HepG2 (cell line): ENCODE results near the gene SLC11A1. TPM values are rescaled to one million over a fixed set of nuclear protein-coding genes. Genes with fewer than 3 reads are reported as not detected.

ENCODE experiments used
- ARID2 ChIP-seq: sonication (generic); formaldehyde crosslinking; IDR thresholded peaks from 2 replicates; pipeline ENCODE4 v1.8.1; 2022; ENCODE audit warnings: mild to moderate bottlenecking, missing genetic modification reagents, borderline replicate concordance
- ARNT ChIP-seq: fragments of 450-650 bp; IDR thresholded peaks from 2 replicates; pipeline ENCODE4 v1.6.1; 2017
- CBX2 ChIP-seq, 2 experiments: fragments of 200-600 bp in 1 of 2; sonication (generic); formaldehyde crosslinking in 1 of 2; IDR thresholded peaks; 2 replicates each; pipeline versions ENCODE4 v1.7.0 to v1.8.1; 2018 to 2022; ENCODE audit warnings: low read depth in 2 of 2, low read length in 1 of 2, mild to moderate bottlenecking in 1 of 2, missing genetic modification reagents in 1 of 2
- MATR3 ChIP-seq: sonication (generic); formaldehyde crosslinking; IDR thresholded peaks from 2 replicates; pipeline ENCODE4 v1.4.0; 2020; ENCODE audit warnings: missing genetic modification reagents
- MED13 ChIP-seq: sonication (generic); formaldehyde crosslinking; IDR thresholded peaks from 2 replicates; pipeline ENCODE4 v1.5.0; 2020; ENCODE audit warnings: missing genetic modification reagents
- MEIS1 ChIP-seq: sonication (generic); formaldehyde crosslinking; IDR thresholded peaks from 2 replicates; pipeline ENCODE4 v1.9.0; 2021; ENCODE audit warnings: mild to moderate bottlenecking, missing genetic modification reagents, moderate library complexity, borderline replicate concordance
- ZBTB7B ChIP-seq: sonication (generic); formaldehyde crosslinking; IDR thresholded peaks from 2 replicates; pipeline ENCODE4 v1.4.0; 2020; ENCODE audit warnings: missing genetic modification reagents
- ZNF20 ChIP-seq: sonication (generic); formaldehyde crosslinking; IDR thresholded peaks from 2 replicates; pipeline ENCODE4 v1.4.0; 2020; ENCODE audit warnings: mild to moderate bottlenecking, moderate library complexity, missing genetic modification reagents
- ZNF274 ChIP-seq: sonication (generic); formaldehyde crosslinking; IDR thresholded peaks from 2 replicates; pipeline ENCODE4 v1.5.1; 2020; ENCODE audit warnings: mild to moderate bottlenecking, missing genetic modification reagents
- ZNF317 ChIP-seq: sonication (generic); formaldehyde crosslinking; IDR thresholded peaks from 2 replicates; pipeline ENCODE4 v1.5.0; 2020; ENCODE audit warnings: mild to moderate bottlenecking, missing genetic modification reagents
- ZNF577 ChIP-seq: sonication (generic); formaldehyde crosslinking; IDR thresholded peaks from 2 replicates; pipeline ENCODE4 v1.4.0; 2020; ENCODE audit warnings: mild to moderate bottlenecking, low read depth, missing genetic modification reagents, borderline replicate concordance
- ZSCAN12 ChIP-seq: sonication (generic); formaldehyde crosslinking; IDR thresholded peaks from 2 replicates; pipeline ENCODE4 v1.9.0; 2021; ENCODE audit warnings: mild to moderate bottlenecking, missing genetic modification reagents
- ZSCAN20 ChIP-seq: sonication (generic); formaldehyde crosslinking; IDR thresholded peaks from 2 replicates; pipeline ENCODE4 v1.4.0; 2020; ENCODE audit warnings: missing genetic modification reagents, mild to moderate bottlenecking, borderline replicate concordance
- polyA plus RNA-seq, 8 experiments: library from polyadenylated mRNA; depleted of rRNA in 3 of 8; stranded (reverse) in 7 of 8; unstranded in 1 of 8; fragments of >200 nt; fragmentation: Illumina TruSeq in 4 of 8; extraction: Trizol in 4 of 8; gene quantifications; 2 replicates each; pipeline versions ENCODE4 v1.2.1 to v1.2.3, GENCODE V29; 2011 to 2016; ENCODE audit warnings: low read depth in 4 of 8, missing spikeins in 1 of 8, mixed read lengths in 1 of 8; ENCODE audit not compliant: insufficient read depth in 1 of 8
- total RNA-seq, 5 experiments: library from RNA; depleted of rRNA; stranded (reverse); fragments of >200 nt; fragmentation: Illumina TruSeq; extraction: Trizol; gene quantifications; 2 replicates each; pipeline ENCODE4 v1.2.3, GENCODE V29; 2016; ENCODE audit warnings: low read depth in 1 of 5
- TF ChIP-seq, protein P1 (sequence below): sonication (generic); formaldehyde crosslinking; IDR thresholded peaks from 2 replicates; pipeline ENCODE4 v1.4.0; 2020; ENCODE audit warnings: missing genetic modification reagents, borderline replicate concordance
- TF ChIP-seq, protein P2 (sequence below): sonication (generic); formaldehyde crosslinking; IDR thresholded peaks from 2 replicates; pipeline ENCODE4 v1.5.0; 2020; ENCODE audit warnings: missing genetic modification reagents, mild to moderate bottlenecking, borderline replicate concordance
- TF ChIP-seq, protein P3 (sequence below): sonication (generic); formaldehyde crosslinking; IDR thresholded peaks from 2 replicates; pipeline ENCODE4 v1.8.1; 2022; ENCODE audit warnings: low read depth, mild to moderate bottlenecking, missing genetic modification reagents
- TF ChIP-seq, protein P4 (sequence below): sonication (generic); formaldehyde crosslinking; IDR thresholded peaks from 2 replicates; pipeline ENCODE4 v1.4.0; 2020; ENCODE audit warnings: missing genetic modification reagents, borderline replicate concordance

Gene SLC11A1
- total and polyA plus RNA-seq, 2 of the 13 experiments (the other 11 are each of a cell fraction or from before 2014, with no cell fraction given), result 0.33 to 2.3 TPM

DNA sequence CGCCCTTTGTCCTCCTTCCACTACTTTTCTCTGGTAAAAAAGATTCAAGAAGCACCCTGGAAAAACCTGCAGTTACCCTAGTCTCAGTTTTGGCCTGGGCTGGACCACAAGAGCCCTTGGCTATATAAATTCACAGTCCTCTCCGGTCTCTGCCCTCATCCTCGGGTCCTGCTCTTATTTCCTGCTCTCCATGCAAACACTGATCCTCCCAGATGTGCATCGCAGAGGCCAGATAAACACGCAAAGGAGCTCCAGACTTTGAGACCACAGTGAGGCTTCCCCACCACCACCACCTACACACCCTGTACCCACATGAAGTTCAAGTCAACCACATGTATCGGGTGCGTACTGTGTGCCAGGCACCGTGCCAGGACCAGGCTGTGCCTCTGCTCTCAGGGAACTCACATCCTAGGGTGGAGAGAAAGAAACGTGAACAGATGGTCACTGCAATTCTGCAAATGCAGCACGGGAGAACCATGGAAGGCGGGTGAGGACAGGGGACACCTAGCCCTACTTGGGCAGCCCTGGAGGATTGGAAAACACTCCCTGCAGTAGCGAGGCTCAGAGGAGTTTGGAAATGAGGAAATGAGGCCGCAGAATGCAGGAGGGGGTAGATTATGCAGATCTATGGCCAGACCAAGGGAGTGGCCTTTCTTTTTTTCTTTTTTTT is 25.0 kb downstream of the SLC11A1 start (continued):
- TF ChIP-seq MATR3 (no peak), ZBTB7B (CRISPR knock-in tag) (no peak), ARNT (no peak), ZSCAN20 (no peak), MEIS1 (no peak), ZNF274 (peak; percentile 60; the same call in 1 of the 2 replicates), ZSCAN12 (CRISPR knock-in tag) (no peak), ZNF317 (CRISPR knock-in tag) (no peak), ARID2 (peak; percentile 75; the same call in 1 of the 2 replicates), ZNF577 (CRISPR knock-in tag) (no peak), MED13 (no peak), CBX2 (IDR thresholded peaks at IDR 0.05; ENCODE audit: low read depth, low read length) (no peak), CBX2 (CRISPR knock-in tag; IDR thresholded peaks at IDR 0.05; ENCODE audit: low read depth) (no peak), ZNF20 (CRISPR knock-in tag) (no peak)
- TF ChIP-seq, protein P1, sequence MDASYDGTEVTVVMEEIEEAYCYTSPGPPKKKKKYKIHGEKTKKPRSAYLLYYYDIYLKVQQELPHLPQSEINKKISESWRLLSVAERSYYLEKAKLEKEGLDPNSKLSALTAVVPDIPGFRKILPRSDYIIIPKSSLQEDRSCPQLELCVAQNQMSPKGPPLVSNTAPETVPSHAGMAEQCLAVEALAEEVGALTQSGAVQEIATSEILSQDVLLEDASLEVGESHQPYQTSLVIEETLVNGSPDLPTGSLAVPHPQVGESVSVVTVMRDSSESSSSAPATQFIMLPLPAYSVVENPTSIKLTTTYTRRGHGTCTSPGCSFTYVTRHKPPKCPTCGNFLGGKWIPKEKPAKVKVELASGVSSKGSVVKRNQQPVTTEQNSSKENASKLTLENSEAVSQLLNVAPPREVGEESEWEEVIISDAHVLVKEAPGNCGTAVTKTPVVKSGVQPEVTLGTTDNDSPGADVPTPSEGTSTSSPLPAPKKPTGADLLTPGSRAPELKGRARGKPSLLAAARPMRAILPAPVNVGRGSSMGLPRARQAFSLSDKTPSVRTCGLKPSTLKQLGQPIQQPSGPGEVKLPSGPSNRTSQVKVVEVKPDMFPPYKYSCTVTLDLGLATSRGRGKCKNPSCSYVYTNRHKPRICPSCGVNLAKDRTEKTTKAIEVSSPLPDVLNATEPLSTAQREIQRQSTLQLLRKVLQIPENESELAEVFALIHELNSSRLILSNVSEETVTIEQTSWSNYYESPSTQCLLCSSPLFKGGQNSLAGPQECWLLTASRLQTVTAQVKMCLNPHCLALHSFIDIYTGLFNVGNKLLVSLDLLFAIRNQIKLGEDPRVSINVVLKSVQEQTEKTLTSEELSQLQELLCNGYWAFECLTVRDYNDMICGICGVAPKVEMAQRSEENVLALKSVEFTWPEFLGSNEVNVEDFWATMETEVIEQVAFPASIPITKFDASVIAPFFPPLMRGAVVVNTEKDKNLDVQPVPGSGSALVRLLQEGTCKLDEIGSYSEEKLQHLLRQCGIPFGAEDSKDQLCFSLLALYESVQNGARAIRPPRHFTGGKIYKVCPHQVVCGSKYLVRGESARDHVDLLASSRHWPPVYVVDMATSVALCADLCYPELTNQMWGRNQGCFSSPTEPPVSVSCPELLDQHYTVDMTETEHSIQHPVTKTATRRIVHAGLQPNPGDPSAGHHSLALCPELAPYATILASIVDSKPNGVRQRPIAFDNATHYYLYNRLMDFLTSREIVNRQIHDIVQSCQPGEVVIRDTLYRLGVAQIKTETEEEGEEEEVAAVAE (CRISPR knock-in tag), result no peak; the same call in 1 of the 2 replicates
- TF ChIP-seq, protein P2, sequence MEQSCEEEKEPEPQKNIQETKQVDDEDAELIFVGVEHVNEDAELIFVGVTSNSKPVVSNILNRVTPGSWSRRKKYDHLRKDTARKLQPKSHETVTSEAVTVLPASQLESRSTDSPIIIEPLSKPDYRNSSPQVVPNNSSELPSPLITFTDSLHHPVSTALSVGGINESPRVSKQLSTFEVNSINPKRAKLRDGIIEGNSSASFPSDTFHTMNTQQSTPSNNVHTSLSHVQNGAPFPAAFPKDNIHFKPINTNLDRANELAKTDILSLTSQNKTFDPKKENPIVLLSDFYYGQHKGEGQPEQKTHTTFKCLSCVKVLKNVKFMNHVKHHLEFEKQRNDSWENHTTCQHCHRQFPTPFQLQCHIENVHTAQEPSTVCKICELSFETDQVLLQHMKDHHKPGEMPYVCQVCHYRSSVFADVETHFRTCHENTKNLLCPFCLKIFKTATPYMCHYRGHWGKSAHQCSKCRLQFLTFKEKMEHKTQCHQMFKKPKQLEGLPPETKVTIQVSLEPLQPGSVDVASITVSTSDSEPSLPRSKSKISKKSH (CRISPR knock-in tag), result 0 out of 2 replicates have a peak, but pooled peaks have one; percentile 9
- TF ChIP-seq, protein P3, sequence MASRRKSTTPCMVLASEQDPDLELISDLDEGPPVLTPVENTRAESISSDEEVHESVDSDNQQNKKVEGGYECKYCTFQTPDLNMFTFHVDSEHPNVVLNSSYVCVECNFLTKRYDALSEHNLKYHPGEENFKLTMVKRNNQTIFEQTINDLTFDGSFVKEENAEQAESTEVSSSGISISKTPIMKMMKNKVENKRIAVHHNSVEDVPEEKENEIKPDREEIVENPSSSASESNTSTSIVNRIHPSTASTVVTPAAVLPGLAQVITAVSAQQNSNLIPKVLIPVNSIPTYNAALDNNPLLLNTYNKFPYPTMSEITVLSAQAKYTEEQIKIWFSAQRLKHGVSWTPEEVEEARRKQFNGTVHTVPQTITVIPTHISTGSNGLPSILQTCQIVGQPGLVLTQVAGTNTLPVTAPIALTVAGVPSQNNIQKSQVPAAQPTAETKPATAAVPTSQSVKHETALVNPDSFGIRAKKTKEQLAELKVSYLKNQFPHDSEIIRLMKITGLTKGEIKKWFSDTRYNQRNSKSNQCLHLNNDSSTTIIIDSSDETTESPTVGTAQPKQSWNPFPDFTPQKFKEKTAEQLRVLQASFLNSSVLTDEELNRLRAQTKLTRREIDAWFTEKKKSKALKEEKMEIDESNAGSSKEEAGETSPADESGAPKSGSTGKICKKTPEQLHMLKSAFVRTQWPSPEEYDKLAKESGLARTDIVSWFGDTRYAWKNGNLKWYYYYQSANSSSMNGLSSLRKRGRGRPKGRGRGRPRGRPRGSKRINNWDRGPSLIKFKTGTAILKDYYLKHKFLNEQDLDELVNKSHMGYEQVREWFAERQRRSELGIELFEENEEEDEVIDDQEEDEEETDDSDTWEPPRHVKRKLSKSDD (CRISPR knock-in tag), result no peak
- TF ChIP-seq, protein P4, sequence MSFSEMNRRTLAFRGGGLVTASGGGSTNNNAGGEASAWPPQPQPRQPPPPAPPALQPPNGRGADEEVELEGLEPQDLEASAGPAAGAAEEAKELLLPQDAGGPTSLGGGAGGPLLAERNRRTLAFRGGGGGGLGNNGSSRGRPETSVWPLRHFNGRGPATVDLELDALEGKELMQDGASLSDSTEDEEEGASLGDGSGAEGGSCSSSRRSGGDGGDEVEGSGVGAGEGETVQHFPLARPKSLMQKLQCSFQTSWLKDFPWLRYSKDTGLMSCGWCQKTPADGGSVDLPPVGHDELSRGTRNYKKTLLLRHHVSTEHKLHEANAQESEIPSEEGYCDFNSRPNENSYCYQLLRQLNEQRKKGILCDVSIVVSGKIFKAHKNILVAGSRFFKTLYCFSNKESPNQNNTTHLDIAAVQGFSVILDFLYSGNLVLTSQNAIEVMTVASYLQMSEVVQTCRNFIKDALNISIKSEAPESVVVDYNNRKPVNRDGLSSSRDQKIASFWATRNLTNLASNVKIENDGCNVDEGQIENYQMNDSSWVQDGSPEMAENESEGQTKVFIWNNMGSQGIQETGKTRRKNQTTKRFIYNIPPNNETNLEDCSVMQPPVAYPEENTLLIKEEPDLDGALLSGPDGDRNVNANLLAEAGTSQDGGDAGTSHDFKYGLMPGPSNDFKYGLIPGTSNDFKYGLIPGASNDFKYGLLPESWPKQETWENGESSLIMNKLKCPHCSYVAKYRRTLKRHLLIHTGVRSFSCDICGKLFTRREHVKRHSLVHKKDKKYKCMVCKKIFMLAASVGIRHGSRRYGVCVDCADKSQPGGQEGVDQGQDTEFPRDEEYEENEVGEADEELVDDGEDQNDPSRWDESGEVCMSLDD (CRISPR knock-in tag), result no peak
